Muscle of arm (tissue), 12 donors: Measurements from ENCODE around the gene PPP2R5D. TPM values are rescaled to one million over a fixed set of nuclear protein-coding genes. Genes with fewer than 3 reads are reported as not detected.
A peak's percentile ranks its signal among the peaks of the same experiment; 100 is the strongest.
"Not testable (repeated sequence)": the region's sequence is repeated elsewhere in the genome, so short reads cannot be mapped to it uniquely, and the experiment has no call there.

Experiments
- DNase-seq: peaks from one replicate; pipeline ENCODE4 v3.0.0-alpha.2; 2013
- polyA plus RNA-seq, 12 donors: library from polyadenylated mRNA; unstranded; fragments of 120-200 nt; gene quantifications; one replicate each; pipeline ENCODE4 v1.2.1, GENCODE V29; 2013; ENCODE audit not compliant: insufficient read length in 12 of 12

The PPP2R5D gene
- polyA plus RNA-seq, 12 donors: 40.0 to 58.7 (median 43.7) TPM; not detected in 1

DNA sequence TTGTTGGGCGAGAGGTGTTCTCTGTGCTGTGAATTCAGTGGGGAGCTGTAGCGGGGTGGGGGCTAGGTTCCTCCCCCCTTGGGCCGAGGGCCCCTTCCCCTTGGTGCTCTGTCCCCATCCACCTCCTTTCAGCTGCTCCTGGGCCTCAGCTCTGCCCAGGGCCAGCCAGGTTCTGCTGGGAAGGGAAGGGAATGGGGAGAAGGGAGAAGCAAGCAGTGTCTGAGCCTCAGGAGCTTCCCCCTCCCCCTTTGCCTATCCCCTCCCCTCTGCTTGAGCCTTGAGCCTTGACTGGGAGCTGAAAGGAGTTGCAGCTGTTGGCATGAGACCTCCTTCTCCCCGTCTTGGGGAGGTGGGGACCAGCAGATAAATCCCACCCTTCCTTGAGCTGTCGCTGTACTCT, 36.5 kb downstream of the PPP2R5D start:
- DNase-seq: no peak

DNA sequence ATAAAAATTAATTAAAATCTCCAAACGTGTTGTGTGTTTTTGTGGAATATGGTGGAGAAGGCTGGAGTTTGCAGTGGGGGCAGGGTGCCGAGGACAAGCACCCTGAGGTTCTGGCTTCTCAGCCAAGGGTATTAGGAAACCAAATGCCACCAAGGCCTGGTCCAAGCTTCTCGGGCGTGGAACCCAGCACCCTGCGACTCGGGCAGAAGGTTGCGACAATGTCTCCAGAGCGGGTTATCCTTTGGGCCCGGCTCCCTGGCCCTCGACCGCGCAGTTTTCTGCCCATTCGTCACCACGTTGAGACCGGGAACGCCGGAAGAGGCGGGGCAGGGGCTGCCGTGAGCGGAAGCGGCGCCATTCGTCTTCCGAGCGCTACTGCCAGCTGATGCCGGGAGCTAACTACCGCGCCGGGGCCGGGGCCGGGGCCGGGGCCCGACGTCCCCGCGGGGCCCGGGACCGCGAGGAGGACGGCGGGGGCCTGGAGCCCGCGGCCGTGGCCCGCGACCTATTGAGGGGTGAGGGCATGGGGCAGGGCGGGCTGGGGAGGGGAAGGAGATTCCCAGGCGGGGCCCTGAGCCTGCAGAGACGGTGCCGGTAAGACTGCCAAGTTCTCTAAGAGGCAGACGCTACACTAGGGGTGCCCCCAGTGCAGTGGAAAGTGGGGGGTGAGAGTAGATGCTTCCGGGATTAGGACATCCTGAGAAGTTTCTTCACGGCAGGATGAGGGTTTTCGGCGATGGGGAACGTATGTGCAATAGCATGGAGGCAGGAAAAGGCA, 37.1 kb downstream of the PPP2R5D start, which contains the start of gene RRP36:
Gene RRP36 (plus strand): TSS at position 354 of the 778 bp plus-strand sequence. CDS start 32 bp downstream, at position 386.
- peak; percentile 80 for DNase-seq

DNA sequence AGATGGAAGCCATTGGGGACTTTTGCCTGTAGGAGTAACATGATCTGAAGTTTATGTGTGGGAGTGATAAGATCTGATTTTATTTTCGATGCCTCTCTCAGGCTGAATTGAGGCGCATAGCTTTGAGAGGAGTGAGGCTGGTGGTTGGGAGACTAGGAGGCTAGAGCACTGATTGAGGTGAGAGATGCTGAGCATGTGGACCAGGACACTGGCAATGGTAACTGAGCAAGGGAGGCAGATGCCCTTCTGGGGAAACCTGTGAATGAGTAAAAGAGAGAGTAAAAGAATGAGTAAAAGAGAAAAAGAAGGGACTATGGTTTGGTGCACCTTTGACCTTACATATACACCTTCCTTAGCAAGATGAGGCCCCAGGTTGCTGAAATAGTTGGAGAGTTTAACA, 40.1 kb downstream of the PPP2R5D start:
- no peak for DNase-seq

DNA sequence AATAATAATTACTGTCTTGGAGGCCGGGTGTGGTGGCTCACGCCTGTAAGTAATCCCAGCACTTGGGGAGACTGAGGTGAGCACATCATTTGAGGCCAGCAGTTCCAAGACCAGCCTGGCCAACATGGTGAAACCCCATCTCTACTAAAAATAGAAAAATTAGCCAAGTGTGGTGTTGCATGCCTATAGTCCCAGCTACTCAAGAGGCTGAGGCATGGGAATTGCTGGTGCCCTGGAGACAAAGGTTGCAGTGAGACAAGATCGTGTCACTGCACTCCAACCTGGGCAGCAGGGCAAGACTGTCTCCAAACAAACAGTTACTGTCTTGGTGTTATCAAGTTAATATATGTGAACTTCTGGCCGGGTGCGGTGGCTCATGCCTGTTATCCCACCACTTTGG, 42.0 kb downstream of the PPP2R5D start:
- no peak for DNase-seq

DNA sequence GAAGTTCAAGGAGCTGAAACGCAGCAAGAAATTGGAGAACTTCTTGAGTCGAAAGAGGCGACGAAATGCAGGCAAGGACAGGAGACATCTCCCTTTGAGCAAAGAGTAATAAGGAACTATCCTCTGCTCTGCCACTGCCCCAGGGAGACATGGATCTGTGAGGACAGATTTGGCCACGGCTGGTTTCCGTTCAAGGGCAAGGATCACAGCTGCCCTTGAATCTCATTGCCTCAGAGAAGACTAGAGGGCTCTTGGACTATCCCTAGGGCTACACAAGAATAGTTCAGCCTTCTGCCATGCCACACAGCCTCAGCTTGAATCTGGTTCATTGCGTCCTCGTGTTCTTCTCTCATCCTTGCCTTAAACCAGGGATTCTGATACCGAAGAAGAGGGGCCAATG, 44.8 kb downstream of the PPP2R5D start:
- DNase-seq: no peak

DNA sequence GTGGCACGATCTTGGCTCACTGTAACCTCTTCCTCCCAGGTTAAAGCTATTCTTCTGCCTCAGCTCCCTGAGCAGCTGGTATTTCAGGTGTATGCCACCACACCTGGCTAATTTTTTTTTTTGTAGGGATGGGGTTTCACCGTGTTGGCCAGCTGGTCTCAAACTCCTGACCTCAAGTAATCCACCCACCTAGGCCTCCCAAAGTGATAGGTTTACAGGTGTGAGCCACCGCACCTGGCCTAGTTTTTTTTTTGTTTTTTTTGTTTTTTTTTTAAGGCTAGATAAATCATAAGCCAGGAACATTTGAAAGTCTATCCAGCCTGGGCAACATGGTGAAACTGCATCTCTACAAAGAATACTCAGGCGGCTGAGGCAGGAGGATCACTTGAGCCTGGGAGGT, 48.0 kb downstream of the PPP2R5D start:
- no peak for DNase-seq

DNA sequence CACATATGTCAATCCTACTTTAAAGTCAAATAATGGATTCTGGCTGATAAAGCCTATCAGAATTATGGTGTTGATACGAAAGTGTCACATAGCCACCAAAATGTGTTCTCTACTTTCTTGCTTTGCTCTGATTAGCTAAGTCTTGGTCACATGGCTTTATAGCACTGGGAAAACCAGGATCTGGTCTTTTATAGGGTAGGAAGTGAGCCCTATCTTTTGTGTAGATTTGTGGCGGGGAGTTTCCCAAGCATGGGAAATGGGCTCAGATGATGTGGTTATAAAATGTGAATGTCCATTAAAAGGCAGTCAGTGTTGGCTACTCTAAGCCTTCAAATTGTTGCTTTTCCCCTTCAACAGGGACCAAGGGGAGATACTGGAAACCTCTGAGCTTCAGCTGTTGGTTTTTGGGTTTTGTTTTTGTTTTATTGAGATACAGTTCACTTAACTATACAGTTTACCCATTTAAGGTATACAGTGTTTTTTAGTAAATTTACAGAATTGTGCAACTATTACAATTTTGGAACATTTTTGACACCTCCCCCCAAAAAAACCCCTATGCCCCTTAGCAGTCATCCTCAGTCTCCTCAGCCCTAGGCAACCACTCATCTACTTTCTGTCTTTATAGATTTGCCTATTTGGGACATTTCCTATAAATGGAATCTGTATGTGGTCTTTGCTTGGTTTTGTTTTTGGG, 49.3 kb downstream of the PPP2R5D start:
- DNase-seq: no peak

DNA sequence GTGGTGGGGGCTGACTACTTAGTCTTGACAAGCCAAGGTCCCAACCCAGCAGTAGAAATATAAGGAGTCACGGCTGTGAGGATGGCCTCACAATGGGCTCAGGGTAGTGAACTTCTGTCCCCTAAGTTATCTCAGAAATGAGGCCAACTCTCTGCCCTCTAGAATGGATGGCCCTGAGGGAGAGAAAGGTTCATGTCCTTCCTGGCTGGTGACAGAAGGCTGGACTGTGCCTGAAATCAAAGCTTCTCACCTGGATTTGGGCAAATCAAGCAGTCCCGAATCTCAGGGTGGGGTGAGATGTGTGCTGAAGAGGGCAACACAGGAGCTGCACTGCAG, 49.8 kb downstream of the PPP2R5D start:
- no peak for DNase-seq

DNA sequence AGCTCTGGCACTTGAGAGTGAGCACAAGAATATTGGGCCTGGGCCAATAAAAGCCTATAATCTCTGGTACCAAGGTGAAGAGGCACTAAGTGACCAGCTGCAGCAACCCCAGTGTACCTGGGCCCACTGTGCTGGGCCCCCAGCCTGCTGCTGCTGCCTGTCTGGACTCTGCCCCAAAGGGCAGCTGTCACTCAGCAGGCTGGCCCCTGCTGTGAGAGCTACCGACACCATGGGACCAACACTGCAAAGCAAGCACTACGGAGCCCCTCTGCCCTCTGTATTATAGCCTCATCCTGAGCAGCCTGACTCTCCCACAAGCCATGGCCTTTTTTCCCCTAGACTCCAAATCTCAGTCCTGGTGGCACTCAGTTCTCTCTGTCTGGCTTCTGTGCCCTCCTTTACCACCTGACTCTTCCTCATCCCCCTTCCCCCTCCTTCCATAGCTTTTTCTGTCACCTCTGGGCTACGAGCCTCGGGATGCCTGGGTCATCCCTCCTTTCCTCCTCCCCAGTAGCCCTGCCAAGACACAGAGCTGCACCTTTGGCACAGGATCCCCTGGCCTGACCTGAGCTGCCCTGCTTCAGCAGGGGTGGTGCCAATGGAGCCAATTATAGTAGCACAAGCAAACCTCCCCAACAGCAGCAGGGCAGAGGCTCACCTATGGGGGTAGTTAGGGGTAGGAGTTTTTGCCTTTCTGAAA, 51.3 kb downstream of the PPP2R5D start:
- DNase-seq: no peak

DNA sequence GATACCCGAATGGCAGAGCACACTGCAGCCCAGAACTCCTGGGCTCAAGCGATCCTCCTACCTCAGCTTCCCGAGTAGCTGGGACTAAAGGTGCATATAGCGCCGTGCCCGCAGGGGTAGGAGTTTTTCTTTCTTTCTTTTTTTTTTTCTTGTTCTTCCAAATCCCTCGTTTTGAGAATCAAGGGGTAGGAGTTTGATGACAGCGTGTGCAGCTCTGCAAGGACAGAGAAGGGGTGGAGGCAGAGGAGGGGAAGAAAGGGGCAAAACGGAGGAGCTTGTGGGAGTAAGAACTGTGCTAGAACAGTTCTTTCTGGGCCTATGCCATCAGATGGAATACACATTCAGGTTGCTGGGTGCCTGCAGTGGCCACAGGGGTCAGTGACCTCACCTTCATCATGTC, 52.3 kb downstream of the PPP2R5D start:
- no peak for DNase-seq

DNA sequence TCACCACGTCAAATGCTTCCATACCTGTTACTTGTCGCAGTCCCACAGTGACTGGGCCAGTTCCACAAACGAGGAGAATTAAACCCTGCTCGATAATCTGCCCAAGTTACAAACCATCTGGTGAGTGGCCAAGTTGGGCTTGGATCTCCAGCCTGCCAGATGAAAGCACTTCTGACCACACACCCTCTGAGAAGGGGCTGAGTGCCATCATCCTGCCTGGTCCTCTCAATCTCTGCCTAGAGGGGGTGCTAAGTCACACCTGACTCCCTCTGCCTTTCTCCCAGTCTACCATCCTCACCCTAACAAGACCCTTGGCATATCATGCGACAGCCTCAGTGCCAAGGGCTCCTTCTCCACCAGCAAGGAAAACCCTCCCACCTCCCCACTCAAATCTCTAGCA, 52.8 kb downstream of the PPP2R5D start:
- DNase-seq: no peak

DNA sequence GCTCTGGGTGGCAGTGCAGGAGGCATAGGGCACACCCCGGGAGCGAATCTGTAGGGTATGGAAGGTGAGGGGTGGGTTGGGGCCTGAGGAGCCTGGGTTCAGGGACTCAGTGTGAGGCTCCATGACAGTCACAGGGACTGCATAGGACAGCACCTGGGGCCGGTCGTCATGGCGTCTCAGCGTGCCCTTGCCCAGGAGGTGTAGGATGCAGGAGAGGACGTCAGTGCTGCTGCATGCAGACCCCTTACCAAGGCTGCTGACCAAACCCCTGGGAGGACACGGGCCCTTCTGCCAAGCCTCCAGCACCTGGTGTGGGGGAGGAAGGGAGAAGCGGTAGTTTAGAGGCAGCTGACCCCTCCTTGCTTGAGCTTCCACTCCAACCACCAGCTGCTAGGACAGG, 53.3 kb downstream of the PPP2R5D start:
- no peak for DNase-seq

DNA sequence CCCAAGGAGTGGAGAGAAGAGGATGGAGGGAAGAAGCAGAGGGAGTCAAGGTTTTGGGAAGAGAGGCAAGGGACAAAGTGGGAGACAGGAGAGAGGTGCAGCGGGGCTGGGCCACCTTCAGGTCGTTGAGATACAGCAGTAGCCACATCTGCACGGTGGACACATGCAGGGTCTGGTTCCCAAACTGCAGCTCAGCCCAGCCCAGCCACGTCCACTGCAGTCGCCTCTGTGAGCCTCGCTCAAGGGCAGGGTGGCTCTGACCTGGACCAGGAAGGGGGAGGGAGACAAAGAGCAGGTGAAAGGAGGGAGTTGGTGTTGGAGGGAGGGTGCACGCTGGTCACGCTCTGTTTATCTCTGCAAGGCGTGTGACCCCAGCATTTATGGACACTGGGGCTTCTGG, 54.4 kb downstream of the PPP2R5D start:
- DNase-seq: no peak

DNA sequence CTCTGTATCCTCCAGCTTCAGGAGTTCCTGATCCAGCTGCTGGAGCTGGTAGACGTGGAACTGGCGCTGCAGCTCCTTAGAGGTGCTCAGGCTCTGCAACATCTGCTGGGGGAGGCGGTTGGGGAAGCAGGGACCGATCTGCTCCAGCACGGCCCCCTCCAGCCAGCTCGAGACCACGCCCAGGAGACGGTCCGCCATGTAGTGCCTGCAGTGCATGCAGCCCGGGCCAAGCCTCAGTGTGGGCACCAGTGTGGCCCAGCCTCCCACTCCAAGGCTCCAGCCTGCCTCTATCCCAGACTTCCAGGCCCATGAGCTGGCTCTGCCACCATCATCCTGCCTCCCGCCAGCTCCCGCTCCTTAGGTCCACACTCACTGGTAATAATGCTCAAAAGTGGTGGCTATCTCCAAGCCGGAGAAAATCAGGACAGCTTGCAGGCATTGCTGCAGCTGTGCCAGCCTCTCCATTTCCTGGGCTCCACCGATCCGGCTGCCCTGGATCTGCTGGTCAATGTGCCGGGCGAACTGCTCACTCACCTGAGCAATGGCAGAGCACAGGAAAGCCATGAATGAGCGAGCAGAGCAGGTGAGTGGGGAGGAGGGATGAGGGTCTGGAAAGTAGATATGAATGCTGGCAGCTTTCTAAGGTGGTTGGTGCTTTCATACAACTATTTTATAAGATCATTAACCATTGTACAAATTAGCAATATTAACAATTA, 56.3 kb downstream of the PPP2R5D start:
- no peak for DNase-seq

DNA sequence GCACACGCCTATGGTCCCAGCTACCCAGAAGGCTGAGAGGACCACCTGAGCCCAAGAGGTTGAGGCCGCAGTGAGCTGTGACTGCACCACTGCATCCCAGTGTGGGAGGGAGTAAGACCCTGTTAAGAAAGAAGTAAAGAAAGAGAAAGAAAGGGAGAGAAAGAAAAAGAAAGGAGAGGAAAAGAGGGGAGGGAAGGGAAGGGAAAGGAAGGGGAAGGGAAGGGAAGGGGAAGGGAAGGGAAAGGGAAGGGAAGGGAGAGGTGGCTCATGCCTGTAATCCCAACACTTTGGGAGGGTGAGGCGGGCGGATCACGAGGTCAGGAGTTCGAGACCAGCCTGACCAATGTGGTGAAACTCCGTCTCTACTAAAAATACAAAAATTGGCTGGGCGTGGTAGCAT, 57.1 kb downstream of the PPP2R5D start:
- DNase-seq: not testable (repeated sequence)

DNA sequence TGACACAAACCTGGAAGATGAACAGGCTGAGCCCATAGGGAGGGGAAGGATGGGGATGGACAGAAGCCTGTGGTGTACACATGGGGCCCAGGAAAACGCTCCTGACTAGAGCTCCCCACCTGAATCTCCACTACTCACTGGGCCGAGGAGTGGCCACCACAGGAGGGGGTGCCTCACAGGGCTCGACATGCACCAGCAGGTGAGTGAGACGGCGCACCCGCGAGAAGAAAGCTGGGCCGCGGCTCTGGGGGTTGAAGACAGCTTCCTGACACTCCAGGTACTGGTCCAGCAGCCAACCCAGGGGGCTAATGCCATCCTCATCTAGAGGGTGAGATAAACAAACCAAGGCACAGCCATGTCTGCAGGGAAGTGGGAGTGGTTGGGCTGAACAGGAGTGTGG, 58.9 kb downstream of the PPP2R5D start:
- DNase-seq: no peak

DNA sequence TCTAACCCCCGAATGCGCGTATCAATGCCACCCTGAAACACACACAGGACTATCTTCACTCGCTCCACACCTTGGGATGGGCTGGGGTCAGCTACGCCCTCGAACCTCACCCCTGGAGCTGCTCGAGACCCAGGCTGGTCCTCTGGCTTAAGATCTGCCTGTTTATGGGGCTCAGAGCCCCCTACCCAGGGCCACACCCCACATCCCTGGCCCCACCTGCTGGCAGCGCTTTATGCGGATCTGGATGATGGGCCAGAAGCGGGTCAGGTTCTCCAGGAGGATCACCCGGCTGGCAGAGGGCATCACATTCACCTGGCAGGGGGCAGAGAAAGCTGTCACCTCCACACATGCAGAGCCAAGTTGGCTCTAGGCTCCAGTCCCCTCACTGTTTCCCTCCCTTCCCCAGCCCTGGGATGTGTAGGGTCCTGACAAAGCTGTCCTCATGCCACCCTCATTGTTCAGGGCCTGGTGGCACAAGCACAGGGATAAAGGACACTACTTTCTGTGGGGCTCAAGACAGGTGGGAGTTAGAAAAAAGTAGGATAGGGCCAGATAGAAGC, 61.1 kb downstream of the PPP2R5D start:
- DNase-seq: no peak

DNA sequence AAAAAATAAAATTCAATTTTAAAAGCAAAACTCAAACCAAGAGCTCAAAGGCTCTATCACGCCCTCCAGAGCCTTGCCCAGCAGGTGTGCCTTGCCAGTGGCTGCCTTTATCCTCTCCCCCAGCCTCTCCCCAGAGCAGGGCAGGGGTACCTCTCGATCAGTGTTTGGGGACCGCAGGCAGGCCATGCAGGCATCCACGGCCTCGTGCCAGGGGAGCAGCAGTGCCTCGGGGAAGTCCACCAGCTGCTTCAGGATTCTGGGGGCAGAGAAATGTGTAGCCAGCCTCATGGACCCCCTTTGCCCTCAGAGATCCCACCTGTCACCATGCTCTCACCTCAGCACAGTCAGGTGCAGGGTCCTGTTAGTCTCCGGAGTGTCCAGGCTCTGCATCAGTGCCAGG, 63.6 kb downstream of the PPP2R5D start:
- no peak for DNase-seq

DNA sequence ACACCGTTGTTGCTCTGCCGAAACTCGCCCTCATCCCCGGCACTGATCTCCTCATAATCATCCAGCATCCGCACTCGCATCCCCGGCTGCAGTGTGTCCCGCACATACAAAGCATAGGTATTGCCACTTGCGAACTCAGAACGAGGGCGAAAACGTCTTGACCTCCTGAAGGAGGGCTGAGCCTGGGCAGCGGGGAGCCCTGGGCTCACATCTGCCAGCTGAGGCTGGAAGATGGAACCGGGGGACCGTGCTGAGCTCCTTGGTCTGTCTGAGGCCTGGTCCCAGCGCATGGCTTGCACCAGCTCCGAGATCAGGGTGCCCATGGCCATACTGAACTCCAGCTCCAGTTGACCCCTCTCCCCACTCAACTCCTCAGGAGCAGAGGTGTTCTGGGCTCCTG, 66.6 kb downstream of the PPP2R5D start:
- DNase-seq: no peak

DNA sequence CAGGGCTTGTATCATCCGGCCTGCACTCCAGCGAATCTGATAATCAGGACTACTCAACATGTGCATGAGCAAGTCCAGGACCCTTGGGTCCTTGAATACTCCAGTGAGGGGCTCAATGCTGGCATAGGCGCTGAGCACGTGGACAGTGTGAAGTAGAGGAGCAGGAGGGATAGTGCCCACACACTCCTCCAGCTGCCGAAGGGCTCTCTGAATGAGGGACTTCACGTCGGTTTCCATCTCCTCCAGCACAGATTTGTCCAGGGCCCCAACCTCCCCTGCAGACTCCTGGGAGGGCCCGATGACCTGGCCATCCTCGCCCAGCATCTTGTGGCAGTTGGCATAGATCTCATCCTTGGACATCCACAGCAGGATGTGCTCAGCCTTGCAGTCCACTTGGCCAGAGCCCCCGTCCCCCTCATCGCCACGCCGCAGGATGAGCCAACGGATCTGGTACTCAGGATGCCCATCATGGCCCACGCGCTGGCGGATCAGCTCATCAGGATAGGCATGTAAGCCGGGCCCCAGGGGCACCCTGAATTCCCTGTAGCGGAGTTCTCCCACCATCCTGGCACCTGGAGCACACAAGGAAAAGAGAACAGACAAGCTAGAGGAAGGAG, 68.0 kb downstream of the PPP2R5D start:
- no peak for DNase-seq

DNA sequence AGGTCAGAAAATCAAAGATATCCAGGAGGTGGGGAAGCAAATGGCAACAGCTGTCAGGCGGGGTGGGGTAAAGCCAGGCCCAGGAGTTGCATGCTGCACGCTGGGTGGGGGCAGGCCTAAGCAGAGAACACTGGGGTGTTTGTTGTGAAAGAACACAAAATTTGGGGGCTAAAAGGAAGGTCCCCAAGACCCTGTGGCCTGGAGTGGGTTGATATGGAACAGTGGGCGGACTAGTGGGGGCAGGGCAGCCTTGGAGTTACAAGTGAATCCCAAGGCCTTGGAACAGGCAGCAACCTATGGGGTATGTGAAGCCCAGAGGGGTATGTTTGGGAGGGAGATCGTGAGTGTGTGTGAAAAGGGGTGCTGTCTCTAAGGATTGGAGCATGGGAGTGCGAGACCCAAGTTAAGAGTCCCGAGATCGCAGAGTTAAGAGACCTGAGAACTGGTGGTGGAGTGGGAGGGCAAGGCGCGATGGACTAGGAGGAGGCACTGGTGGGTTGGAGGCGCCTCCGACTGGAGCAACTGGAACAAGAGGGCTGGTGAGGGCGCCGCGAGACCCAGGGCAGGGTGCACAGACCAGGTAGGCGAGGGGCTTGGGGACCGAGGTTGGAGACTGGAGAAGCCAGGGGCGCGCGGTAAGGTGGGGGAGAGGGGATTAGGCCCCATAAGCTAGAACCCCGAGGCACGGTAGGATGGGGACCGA, 68.6 kb downstream of the PPP2R5D start:
- DNase-seq: peak; percentile 52
